Measurements from ENCODE around the gene BRD7.

DNA sequence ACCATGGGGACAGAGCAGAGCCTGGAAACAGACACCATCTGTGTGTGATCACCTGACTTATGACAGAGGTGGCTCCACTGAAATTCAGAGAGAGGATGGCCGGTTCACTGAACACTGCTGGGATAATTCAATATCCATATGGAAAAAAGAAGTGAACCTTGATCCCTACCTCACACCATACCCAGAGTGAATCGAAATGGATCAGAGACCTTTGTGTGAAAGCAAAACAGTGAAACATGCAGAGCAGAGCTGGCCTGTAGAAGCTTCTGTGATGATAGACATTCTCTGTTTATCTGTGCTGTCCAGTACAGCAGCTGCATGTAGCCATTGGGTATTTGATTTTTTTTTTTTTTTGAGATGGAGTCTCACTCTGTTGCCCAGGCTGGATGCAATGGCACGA lies 82.1 kb downstream of the BRD7 start:
- TF ChIP-seq CTCF (IDR thresholded peaks at IDR 0.05; ENCODE audit: extremely low read depth in 1 of 2, insufficient read depth in 1 of 2, low read depth in 1 of 2, low read length in 2 of 2) (no peak), POLR2A (IDR thresholded peaks at IDR 0.05; ENCODE audit: low read depth, low read length) (no peak), EZH2 (IDR thresholded peaks at IDR 0.05; ENCODE audit: borderline replicate concordance, low read depth, low read length, severe bottlenecking) (no peak), POLR2AphosphoS5 (IDR thresholded peaks at IDR 0.05; ENCODE audit: insufficient read depth, low read depth, low read length) (no peak)
- TF ChIP-seq, protein P1, sequence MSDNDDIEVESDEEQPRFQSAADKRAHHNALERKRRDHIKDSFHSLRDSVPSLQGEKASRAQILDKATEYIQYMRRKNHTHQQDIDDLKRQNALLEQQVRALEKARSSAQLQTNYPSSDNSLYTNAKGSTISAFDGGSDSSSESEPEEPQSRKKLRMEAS (IDR thresholded peaks at IDR 0.05; ENCODE audit: insufficient read depth, insufficient read length), result no peak
